Neural cell (in vitro differentiated cells): ENCODE data around the gene CD300C. TPM values are rescaled to one million over a fixed set of nuclear protein-coding genes. Genes with fewer than 3 reads are reported as not detected.

Source experiments
- H2AFZ ChIP-seq: fragments of 200-600, 300-800 bp; sonication (generic), shearing (Covaris generic); 2 replicates; pipeline ENCODE4 v1.6.0; 2014; ENCODE audit warnings: low read depth, mild to moderate bottlenecking, antibody characterized with exemption, low read length, moderate library complexity
- H3F3A ChIP-seq: fragments of 200-600 bp; shearing (Covaris generic); 2 replicates; pipeline ENCODE4 v1.6.1; 2016; ENCODE audit warnings: mild to moderate bottlenecking, moderate library complexity, mixed read lengths, antibody characterized with exemption, low read length; ENCODE audit not compliant: insufficient read depth, poor library complexity, severe bottlenecking
- H3K27ac ChIP-seq: fragments of 200-600, 300-800 bp; sonication (generic), shearing (Covaris generic); 2 replicates; pipeline ENCODE4 v1.5.1; 2014; ENCODE audit warnings: mild to moderate bottlenecking, low read length, moderate library complexity
- H3K27me3 ChIP-seq: fragments of 300-800, 200-600 bp; sonication (generic), shearing (Covaris generic); 2 replicates; pipeline ENCODE4 v1.6.0; 2014; ENCODE audit warnings: mild to moderate bottlenecking, low read depth, low read length, moderate library complexity; ENCODE audit not compliant: insufficient read depth
- H3K36me3 ChIP-seq: fragments of 300-800, 200-600 bp; sonication (generic), shearing (Covaris generic); 2 replicates; pipeline ENCODE4 v1.5.1; 2014; ENCODE audit warnings: mild to moderate bottlenecking, antibody characterized with exemption, low read length, moderate library complexity; ENCODE audit not compliant: insufficient read depth
- H3K4me2 ChIP-seq: fragments of 300-800, 200-600 bp; sonication (generic), shearing (Covaris generic); 2 replicates; pipeline ENCODE4 v1.6.0; 2014; ENCODE audit warnings: mild to moderate bottlenecking, low read length
- H3K4me3 ChIP-seq: fragments of 300-800, 200-600 bp; sonication (generic), shearing (Covaris generic); 2 replicates; pipeline ENCODE4 v1.5.1; 2014; ENCODE audit warnings: mild to moderate bottlenecking, low read length, moderate library complexity
- H3K79me2 ChIP-seq: fragments of 200-600 bp; shearing (Covaris generic); replicated peaks from 2 replicates; pipeline ENCODE4 v1.6.0; 2014; ENCODE audit warnings: mild to moderate bottlenecking, low read length, moderate library complexity; ENCODE audit not compliant: insufficient read depth
- H3K9ac ChIP-seq: fragments of 300-800, 200-600 bp; sonication (generic), shearing (Covaris generic); 2 replicates; pipeline ENCODE4 v1.6.1; 2016; ENCODE audit warnings: mild to moderate bottlenecking, low read length, mixed read lengths
- H3K9me2 ChIP-seq: fragments of 200-600 bp; shearing (Covaris generic); 2 replicates; pipeline ENCODE4 v1.6.1; 2016; ENCODE audit warnings: mild to moderate bottlenecking, low read length, mixed read lengths; ENCODE audit not compliant: insufficient read depth
- H3K9me3 ChIP-seq: fragments of 200-600, 300-800 bp; sonication (generic), shearing (Covaris generic); 2 replicates; pipeline ENCODE4 v1.6.1; 2016; ENCODE audit warnings: mild to moderate bottlenecking, mixed run types, low read length, moderate library complexity, mixed read lengths
- H4K20me1 ChIP-seq: fragments of 200-600 bp; shearing (Covaris generic); 2 replicates; pipeline ENCODE4 v1.6.1; 2016; ENCODE audit warnings: mild to moderate bottlenecking, mixed run types; ENCODE audit not compliant: insufficient read depth
- CTCF ChIP-seq: fragments of 450-650 bp; IDR thresholded peaks from 2 replicates; pipeline ENCODE4 v1.5.1; 2014; ENCODE audit warnings: antibody characterized with exemption, mild to moderate bottlenecking, moderate library complexity; ENCODE audit not compliant: poor library complexity, severe bottlenecking
- EP300 ChIP-seq: fragments of 450-650 bp; conservative IDR thresholded peaks from 2 replicates; pipeline ENCODE4 v1.6.1; 2014; ENCODE audit warnings: antibody characterized with exemption, mild to moderate bottlenecking, moderate library complexity; ENCODE audit not compliant: poor library complexity, severe bottlenecking
- EZH2 ChIP-seq: fragments of 200-600, 300-800 bp; shearing (Covaris generic), sonication (generic); IDR thresholded peaks from 2 replicates; pipeline ENCODE4 v1.6.1; 2014; ENCODE audit warnings: antibody characterized with exemption, low read length, borderline replicate concordance, mild to moderate bottlenecking; ENCODE audit not compliant: insufficient read depth, poor library complexity, severe bottlenecking
- MXI1 ChIP-seq: fragments of 450-650 bp; conservative IDR thresholded peaks from 2 replicates; pipeline ENCODE4 v1.6.1; 2014; ENCODE audit warnings: antibody characterized with exemption, mild to moderate bottlenecking; ENCODE audit not compliant: poor library complexity, severe bottlenecking
- POLR2AphosphoS5 ChIP-seq: IDR thresholded peaks from 2 replicates; pipeline ENCODE4 v1.6.1; 2012
- RAD21 ChIP-seq: fragments of 450-650 bp; conservative IDR thresholded peaks from 2 replicates; pipeline ENCODE4 v1.6.1; 2014; ENCODE audit warnings: antibody characterized with exemption, mild to moderate bottlenecking, moderate library complexity
- REST ChIP-seq: IDR thresholded peaks from 2 replicates; pipeline ENCODE4 v1.6.1; 2012; ENCODE audit warnings: borderline replicate concordance
- SMC3 ChIP-seq: fragments of 450-650 bp; conservative IDR thresholded peaks from 2 replicates; pipeline ENCODE4 v1.6.1; 2014; ENCODE audit warnings: antibody characterized with exemption, mild to moderate bottlenecking, moderate library complexity; ENCODE audit not compliant: poor library complexity
- TAF1 ChIP-seq: IDR thresholded peaks from 2 replicates; pipeline ENCODE4 v1.6.1; 2012; ENCODE audit warnings: low read depth
- polyA plus RNA-seq: library from polyadenylated mRNA; depleted of rRNA; stranded (reverse); fragments of >200 nt; gene quantifications from 2 replicates; pipeline ENCODE4 v1.2.3, GENCODE V29; 2014

The CD300C gene
- polyA plus RNA-seq, 1 donor from 2014 or later: not detected

GRCh38 chr17:74524653-74525464 lies 21.1 kb downstream of the CD300C start:
- Histone ChIP-seq H3K36me3 (no peaks in the 10 kb centered on the region), H3K4me3 (no peak overlapping the region), H3K79me2 (no peaks in the 10 kb centered on the region), H3K9me2 (no peaks in the 10 kb centered on the region), H3K4me2 (no peak overlapping the region), H3K9me3 (no peaks in the 10 kb centered on the region), H3F3A (no peaks in the 10 kb centered on the region), H2AFZ (no peak overlapping the region), H3K27ac (no peak overlapping the region), H3K27me3 (no peaks in the 10 kb centered on the region), H3K9ac (no peak overlapping the region), H4K20me1 (no peaks in the 10 kb centered on the region)
- TF ChIP-seq SMC3 (no peak), TAF1 (no peak), EP300 (no peak), RAD21 (no peak), REST (no peak), EZH2 (no peak), MXI1 (no peak), CTCF (no peak), POLR2AphosphoS5 (no peak)

GRCh38 chr17:74523308-74523707 lies 22.6 kb downstream of the CD300C start:
- no peaks in the 10 kb centered on the region for H3F3A ChIP-seq
- H3K9me2 ChIP-seq: no peaks in the 10 kb centered on the region
- H2AFZ ChIP-seq: no peak overlapping the region
- no peaks in the 10 kb centered on the region for H3K36me3 ChIP-seq
- no peaks in the 10 kb centered on the region for H4K20me1 ChIP-seq
- no peak overlapping the region for H3K9ac ChIP-seq
- no peak overlapping the region for H3K4me3 ChIP-seq
- no peaks in the 10 kb centered on the region for H3K9me3 ChIP-seq
- no peak overlapping the region for H3K4me2 ChIP-seq
- H3K79me2 ChIP-seq: no peaks in the 10 kb centered on the region
- no peaks in the 10 kb centered on the region for H3K27me3 ChIP-seq
- TF ChIP-seq POLR2AphosphoS5 (no peak), RAD21 (no peak), EZH2 (no peak), MXI1 (no peak), EP300 (no peak), SMC3 (no peak), CTCF (no peak), REST (no peak), TAF1 (no peak)
- H3K27ac ChIP-seq: no peak overlapping the region
